ENCODE data around the gene ZNF605.

DNA sequence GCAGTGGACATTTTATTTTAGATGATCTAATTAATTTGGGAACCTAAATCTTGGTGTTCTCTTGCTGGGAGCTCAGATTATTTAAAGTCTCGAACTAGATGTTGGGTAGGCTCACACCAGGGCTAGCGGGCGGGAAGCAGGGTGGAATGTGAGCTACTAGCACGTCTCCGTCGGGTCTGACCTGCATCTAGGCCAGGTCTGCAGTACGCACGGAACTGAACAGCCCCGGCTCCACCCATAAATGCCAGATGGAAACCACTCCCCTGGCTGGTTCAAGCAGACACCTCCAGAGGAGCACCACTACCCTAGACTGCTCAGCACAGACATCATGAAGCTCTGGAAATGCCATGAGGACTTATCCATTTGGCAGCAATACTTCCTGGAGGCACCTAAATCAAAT is 10.3 kb downstream of the ZNF605 start:
- TF ChIP-seq POLR2AphosphoS5 (IDR thresholded peaks at IDR 0.05; ENCODE audit: low read depth, low read length) (no peak), SIN3A (IDR thresholded peaks at IDR 0.05; ENCODE audit: borderline replicate concordance, insufficient read depth, low read length) (no peak), TAF1 (IDR thresholded peaks at IDR 0.05; ENCODE audit: borderline replicate concordance, insufficient read depth, low read length) (no peak), FOXP2 (optimal IDR thresholded peaks at IDR 0.05; ENCODE audit: borderline replicate concordance, extremely low read depth, extremely low read length, insufficient read depth) (no peak)
- TF ChIP-seq, protein P1, sequence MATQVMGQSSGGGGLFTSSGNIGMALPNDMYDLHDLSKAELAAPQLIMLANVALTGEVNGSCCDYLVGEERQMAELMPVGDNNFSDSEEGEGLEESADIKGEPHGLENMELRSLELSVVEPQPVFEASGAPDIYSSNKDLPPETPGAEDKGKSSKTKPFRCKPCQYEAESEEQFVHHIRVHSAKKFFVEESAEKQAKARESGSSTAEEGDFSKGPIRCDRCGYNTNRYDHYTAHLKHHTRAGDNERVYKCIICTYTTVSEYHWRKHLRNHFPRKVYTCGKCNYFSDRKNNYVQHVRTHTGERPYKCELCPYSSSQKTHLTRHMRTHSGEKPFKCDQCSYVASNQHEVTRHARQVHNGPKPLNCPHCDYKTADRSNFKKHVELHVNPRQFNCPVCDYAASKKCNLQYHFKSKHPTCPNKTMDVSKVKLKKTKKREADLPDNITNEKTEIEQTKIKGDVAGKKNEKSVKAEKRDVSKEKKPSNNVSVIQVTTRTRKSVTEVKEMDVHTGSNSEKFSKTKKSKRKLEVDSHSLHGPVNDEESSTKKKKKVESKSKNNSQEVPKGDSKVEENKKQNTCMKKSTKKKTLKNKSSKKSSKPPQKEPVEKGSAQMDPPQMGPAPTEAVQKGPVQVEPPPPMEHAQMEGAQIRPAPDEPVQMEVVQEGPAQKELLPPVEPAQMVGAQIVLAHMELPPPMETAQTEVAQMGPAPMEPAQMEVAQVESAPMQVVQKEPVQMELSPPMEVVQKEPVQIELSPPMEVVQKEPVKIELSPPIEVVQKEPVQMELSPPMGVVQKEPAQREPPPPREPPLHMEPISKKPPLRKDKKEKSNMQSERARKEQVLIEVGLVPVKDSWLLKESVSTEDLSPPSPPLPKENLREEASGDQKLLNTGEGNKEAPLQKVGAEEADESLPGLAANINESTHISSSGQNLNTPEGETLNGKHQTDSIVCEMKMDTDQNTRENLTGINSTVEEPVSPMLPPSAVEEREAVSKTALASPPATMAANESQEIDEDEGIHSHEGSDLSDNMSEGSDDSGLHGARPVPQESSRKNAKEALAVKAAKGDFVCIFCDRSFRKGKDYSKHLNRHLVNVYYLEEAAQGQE (IDR thresholded peaks at IDR 0.05; ENCODE audit: insufficient read depth in 1 of 2, low read depth in 2 of 2, low read length in 2 of 2) = no peak

Measured in PFSK-1 (cell line).